NT2/D1 (cell line): Measurements from ENCODE around the gene TNFAIP2.

Source experiments
- SUZ12 ChIP-seq: IDR thresholded peaks from 2 replicates; pipeline ENCODE4 v1.6.1; 2011; ENCODE audit not compliant: insufficient read length, insufficient read depth; ENCODE audit errors: extremely low read depth
- YY1 ChIP-seq: IDR thresholded peaks from 2 replicates; pipeline ENCODE4 v1.6.1; 2011; ENCODE audit not compliant: insufficient read length, insufficient read depth

- TF ChIP-seq YY1: no peak
- TF ChIP-seq SUZ12: no peak
Observed at GRCh38 chr14:103081951-103082350, 41.3 kb upstream of the TNFAIP2 start.
